HG02642 (cell line): ENCODE results near the gene GABBR2.

Experiments used
- ATAC-seq: cut with Tn5 transposase; IDR thresholded peaks from one replicate; pipeline ENCODE4 v1.9.1; 2021; ENCODE audit warnings: mild to moderate bottlenecking; ENCODE audit not compliant: unreplicated experiment, poor library complexity

GABBR2 gene

GRCh38 chr9:98428454-98428853 is 280.3 kb downstream of the GABBR2 start:
- ATAC-seq = no peak

GRCh38 chr9:98427491-98427890 is 281.2 kb downstream of the GABBR2 start:
- ATAC-seq = no peak

GRCh38 chr9:98425079-98425478 is 283.7 kb downstream of the GABBR2 start:
- ATAC-seq = no peak

- no peak for ATAC-seq
Observed at GRCh38 chr9:98419260-98419603, 289.5 kb downstream of the GABBR2 start.

GRCh38 chr9:98418578-98419259 is 290.0 kb downstream of the GABBR2 start:
- ATAC-seq = no peak

- no peak for ATAC-seq
Observed at GRCh38 chr9:98416294-98417248, 292.2 kb downstream of the GABBR2 start.

GRCh38 chr9:98415782-98416181 is 293.0 kb downstream of the GABBR2 start:
- no peak for ATAC-seq

- ATAC-seq = no peak
Observed at GRCh38 chr9:98413084-98413483, 295.7 kb downstream of the GABBR2 start.

- ATAC-seq = no peak
Observed at GRCh38 chr9:98412101-98412842, 296.5 kb downstream of the GABBR2 start.

GRCh38 chr9:98410185-98410697 is 298.5 kb downstream of the GABBR2 start:
- ATAC-seq = no peak

GRCh38 chr9:98409719-98410118 is 299.0 kb downstream of the GABBR2 start:
- ATAC-seq = no peak

- ATAC-seq = no peak
Observed at GRCh38 chr9:98406469-98406868, 302.3 kb downstream of the GABBR2 start.

- ATAC-seq = no peak
Observed at GRCh38 chr9:98404237-98404636, 304.5 kb downstream of the GABBR2 start.

GRCh38 chr9:98403715-98404114 is 305.0 kb downstream of the GABBR2 start:
- no peak for ATAC-seq

GRCh38 chr9:98402019-98402840 is 306.5 kb downstream of the GABBR2 start:
- no peak for ATAC-seq

- no peak for ATAC-seq
Observed at GRCh38 chr9:98401140-98402018, 307.4 kb downstream of the GABBR2 start.

GRCh38 chr9:98399950-98400683 is 308.6 kb downstream of the GABBR2 start:
- ATAC-seq = no peak

- ATAC-seq = no peak
Observed at GRCh38 chr9:98396656-98397055, 312.1 kb downstream of the GABBR2 start.
